ENCODE results near the gene SPN.
"Not testable (repeated sequence)": the region's sequence is repeated elsewhere in the genome, so short reads cannot be mapped to it uniquely, and the experiment has no call there.

DNA sequence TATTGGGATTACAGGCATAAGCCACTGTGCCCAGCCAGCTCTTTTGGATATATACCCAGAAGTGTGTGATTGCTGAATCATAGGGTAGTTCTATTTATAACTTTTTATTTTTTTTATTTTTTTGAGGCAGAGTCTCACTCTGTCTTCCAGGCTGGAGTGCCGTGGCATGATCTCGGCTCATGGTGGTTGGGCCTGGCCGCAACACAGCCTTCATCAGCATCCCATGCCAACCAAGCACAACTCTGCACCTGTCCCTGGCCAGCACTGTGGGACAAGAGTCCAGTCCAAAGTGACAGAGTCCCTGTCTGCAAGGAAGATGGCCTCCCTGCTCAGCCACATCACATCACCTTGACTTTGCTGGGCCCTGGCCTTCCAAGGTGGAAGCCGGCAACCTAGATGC, 37.9 kb upstream of the SPN start:
- TF ChIP-seq POLR2AphosphoS5, POLR2A, EP300 (IDR thresholded peaks at IDR 0.05): not testable (repeated sequence)
- TF ChIP-seq, protein P1, sequence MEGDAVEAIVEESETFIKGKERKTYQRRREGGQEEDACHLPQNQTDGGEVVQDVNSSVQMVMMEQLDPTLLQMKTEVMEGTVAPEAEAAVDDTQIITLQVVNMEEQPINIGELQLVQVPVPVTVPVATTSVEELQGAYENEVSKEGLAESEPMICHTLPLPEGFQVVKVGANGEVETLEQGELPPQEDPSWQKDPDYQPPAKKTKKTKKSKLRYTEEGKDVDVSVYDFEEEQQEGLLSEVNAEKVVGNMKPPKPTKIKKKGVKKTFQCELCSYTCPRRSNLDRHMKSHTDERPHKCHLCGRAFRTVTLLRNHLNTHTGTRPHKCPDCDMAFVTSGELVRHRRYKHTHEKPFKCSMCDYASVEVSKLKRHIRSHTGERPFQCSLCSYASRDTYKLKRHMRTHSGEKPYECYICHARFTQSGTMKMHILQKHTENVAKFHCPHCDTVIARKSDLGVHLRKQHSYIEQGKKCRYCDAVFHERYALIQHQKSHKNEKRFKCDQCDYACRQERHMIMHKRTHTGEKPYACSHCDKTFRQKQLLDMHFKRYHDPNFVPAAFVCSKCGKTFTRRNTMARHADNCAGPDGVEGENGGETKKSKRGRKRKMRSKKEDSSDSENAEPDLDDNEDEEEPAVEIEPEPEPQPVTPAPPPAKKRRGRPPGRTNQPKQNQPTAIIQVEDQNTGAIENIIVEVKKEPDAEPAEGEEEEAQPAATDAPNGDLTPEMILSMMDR (IDR thresholded peaks at IDR 0.05), result not testable (repeated sequence)

All from sigmoid colon (tissue), 4 donors.